BLaER1 treated with 17β-estradiol and CSF1 and Interleukin-3, amounts not matched to agents 10 nM and 100 nM (cell line): ENCODE data around the gene EDAR.

Experiments used
- H3K27ac ChIP-seq, 11 experiments: shearing (Covaris generic); formaldehyde crosslinking; 2 replicates each; pipeline ENCODE4 v1.8.1; 2022
- H3K27me3 ChIP-seq, 11 experiments: shearing (Covaris generic); formaldehyde crosslinking; 2 replicates each; pipeline ENCODE4 v1.8.1; 2022
- H3K36me3 ChIP-seq, 11 experiments: shearing (Covaris generic); formaldehyde crosslinking; 2 replicates each; pipeline ENCODE4 v1.8.1; 2022
- H3K4me1 ChIP-seq, 10 experiments: shearing (Covaris generic); formaldehyde crosslinking; 2 replicates each; pipeline ENCODE4 v1.8.1; 2022
- H3K4me2 ChIP-seq, 11 experiments: shearing (Covaris generic); formaldehyde crosslinking; 2 replicates each; pipeline ENCODE4 v1.8.1; 2022
- H3K4me3 ChIP-seq, 10 experiments: shearing (Covaris generic); formaldehyde crosslinking; 2 replicates each; pipeline ENCODE4 v1.8.1; 2022
- H3K9ac ChIP-seq, 11 experiments: shearing (Covaris generic); formaldehyde crosslinking; 2 replicates each; pipeline ENCODE4 v1.8.1; 2022
- H3K9me3 ChIP-seq, 11 experiments: shearing (Covaris generic); formaldehyde crosslinking; replicated peaks in 1 of 11; 2 replicates each; pipeline ENCODE4 v1.8.1; 2022
- H4K20me1 ChIP-seq, 11 experiments: shearing (Covaris generic); formaldehyde crosslinking; 2 replicates each; pipeline ENCODE4 v1.8.1; 2022
- Cebpa-rat ChIP-seq, 11 experiments: shearing (Covaris generic); IDR thresholded peaks; 2 replicates each; pipeline ENCODE4 v1.8.1; 2022

The EDAR gene

GRCh38 chr2:108858894-108859293, 130.1 kb downstream of the EDAR start:
- no peak overlapping the region for H3K4me2 ChIP-seq
- no peaks in the 10 kb centered on the region for H3K4me1 ChIP-seq
- H3K36me3 ChIP-seq = peaks cover 0 to 52% (median 21%) of the 10 kb centered on the region in 11 experiments; a peak in 16 of 22 replicates
- no peak overlapping the region for H3K4me3 ChIP-seq
- no peak overlapping the region for H3K9ac ChIP-seq
- no peak for TF ChIP-seq Cebpa-rat (IDR thresholded peaks at IDR 0.05)
- no peaks in the 10 kb centered on the region for H3K27me3 ChIP-seq
- H4K20me1 ChIP-seq = no peaks in the 10 kb centered on the region
- no peak overlapping the region for H3K27ac ChIP-seq
- peaks cover 0 to 16% (median 0%) of the 10 kb centered on the region in 11 experiments; a peak in 5 of 22 replicates for H3K9me3 ChIP-seq

DNA sequence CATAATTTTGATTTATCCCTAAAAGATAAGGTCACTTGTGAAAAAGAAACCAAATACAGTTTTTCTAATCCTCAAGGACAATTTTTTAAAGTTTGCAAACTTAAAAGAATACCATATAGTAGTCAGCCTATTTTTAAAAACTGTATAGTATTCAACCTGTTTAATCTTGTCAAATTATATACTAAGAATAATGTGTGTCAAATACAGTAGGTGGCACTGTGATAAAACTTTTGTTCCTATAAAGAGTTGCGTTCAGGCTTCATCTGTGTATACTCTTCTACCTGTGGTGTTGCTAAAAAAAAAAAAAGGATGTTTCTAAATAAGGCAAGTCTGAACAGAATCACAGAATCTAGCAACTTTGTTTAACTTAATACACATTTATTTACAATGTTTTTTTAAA, 133.8 kb downstream of the EDAR start:
- Histone ChIP-seq H3K27ac (no peak overlapping the region), H3K4me3 (no peak overlapping the region), H3K9me3 (peaks cover 0 to 13% (median 4%) of the 10 kb centered on the region in 11 experiments; a peak in 8 of 22 replicates), H4K20me1 (no peaks in the 10 kb centered on the region), H3K27me3 (no peaks in the 10 kb centered on the region), H3K4me2 (no peak overlapping the region), H3K36me3 (peaks cover 19 to 61% (median 38%) of the 10 kb centered on the region in 11 experiments), H3K9ac (no peak overlapping the region), H3K4me1 (no peaks in the 10 kb centered on the region)
- no peak for TF ChIP-seq Cebpa-rat (IDR thresholded peaks at IDR 0.05)

- H3K4me2 ChIP-seq = no peak overlapping the region
- no peaks in the 10 kb centered on the region for H3K27me3 ChIP-seq
- no peak overlapping the region for H3K27ac ChIP-seq
- no peaks in the 10 kb centered on the region for H4K20me1 ChIP-seq
- peaks cover 23 to 69% (median 42%) of the 10 kb centered on the region in 11 experiments for H3K36me3 ChIP-seq
- no peak for TF ChIP-seq Cebpa-rat (IDR thresholded peaks at IDR 0.05)
- no peaks in the 10 kb centered on the region for H3K4me1 ChIP-seq
- H3K4me3 ChIP-seq = no peak overlapping the region
- H3K9me3 ChIP-seq = peaks cover 0 to 13% (median 4%) of the 10 kb centered on the region in 11 experiments; a peak in 8 of 22 replicates
- no peak overlapping the region for H3K9ac ChIP-seq
These were observed 134.5 kb downstream of the EDAR start for GRCh38 chr2:108854484-108854883.

DNA sequence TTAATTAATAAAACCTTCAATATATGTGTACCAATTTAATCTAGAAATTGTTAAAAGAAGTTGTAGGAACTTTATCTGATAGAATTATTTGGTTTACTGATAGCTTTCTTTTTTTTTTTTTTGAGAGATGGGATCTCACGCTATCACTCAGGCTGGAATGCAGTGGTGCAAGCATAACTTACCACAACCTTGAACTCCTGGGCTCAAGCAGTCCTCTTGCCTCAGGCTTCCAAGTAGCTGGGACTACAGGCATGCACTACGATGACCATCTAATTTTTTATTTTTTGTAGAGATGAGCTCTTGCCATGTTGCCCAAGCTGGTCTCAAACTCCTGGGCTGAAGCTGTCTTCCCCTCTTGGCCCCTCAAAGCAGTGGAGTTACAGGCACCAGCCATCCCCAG, 135.6 kb downstream of the EDAR start:
- no peaks in the 10 kb centered on the region for H4K20me1 ChIP-seq
- no peak overlapping the region for H3K9ac ChIP-seq
- TF ChIP-seq Cebpa-rat (IDR thresholded peaks at IDR 0.05) = no peak
- peaks cover 0 to 7% (median 4%) of the 10 kb centered on the region in 11 experiments; a peak in 7 of 22 replicates for H3K9me3 ChIP-seq
- H3K27me3 ChIP-seq = no peaks in the 10 kb centered on the region
- H3K4me3 ChIP-seq = no peak overlapping the region
- peaks cover 23 to 69% (median 41%) of the 10 kb centered on the region in 11 experiments for H3K36me3 ChIP-seq
- no peak overlapping the region for H3K4me2 ChIP-seq
- H3K4me1 ChIP-seq = no peaks in the 10 kb centered on the region
- H3K27ac ChIP-seq = no peak overlapping the region

DNA sequence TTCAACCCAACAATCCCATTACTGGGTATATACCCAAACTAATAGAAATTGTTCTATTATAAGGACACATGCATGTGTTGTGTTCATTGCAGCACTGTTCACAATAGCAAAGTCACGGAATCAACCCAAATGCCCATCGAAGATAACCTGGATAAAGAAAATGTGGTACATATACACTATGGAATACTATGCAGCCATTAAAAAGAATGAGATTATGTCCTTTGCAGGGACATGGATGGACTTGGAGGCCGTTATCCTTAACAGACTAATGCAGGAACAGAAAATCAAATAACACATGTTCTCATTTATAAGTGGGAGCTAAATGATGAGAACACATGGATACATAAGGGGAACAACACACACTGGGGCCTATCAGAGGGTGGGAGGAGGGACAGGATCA, 136.6 kb downstream of the EDAR start:
- H4K20me1 ChIP-seq = no peaks in the 10 kb centered on the region
- no peak overlapping the region for H3K4me3 ChIP-seq
- no peaks in the 10 kb centered on the region for H3K4me1 ChIP-seq
- peaks cover 23 to 68% (median 34%) of the 10 kb centered on the region in 11 experiments for H3K36me3 ChIP-seq
- no peak for TF ChIP-seq Cebpa-rat (IDR thresholded peaks at IDR 0.05)
- peaks cover 0 to 7% (median 4%) of the 10 kb centered on the region in 11 experiments; a peak in 7 of 22 replicates for H3K9me3 ChIP-seq
- H3K4me2 ChIP-seq = no peak overlapping the region
- no peak overlapping the region for H3K27ac ChIP-seq
- H3K9ac ChIP-seq = no peak overlapping the region
- H3K27me3 ChIP-seq = no peaks in the 10 kb centered on the region

GRCh38 chr2:108847000-108847399, 142.0 kb downstream of the EDAR start:
- H3K4me2 ChIP-seq = no peak overlapping the region
- peaks cover 0 to 7% (median 4%) of the 10 kb centered on the region in 11 experiments; a peak in 9 of 22 replicates for H3K9me3 ChIP-seq
- no peak overlapping the region for H3K4me3 ChIP-seq
- H3K27me3 ChIP-seq = no peaks in the 10 kb centered on the region
- no peaks in the 10 kb centered on the region for H3K4me1 ChIP-seq
- TF ChIP-seq Cebpa-rat (IDR thresholded peaks at IDR 0.05) = no peak
- H4K20me1 ChIP-seq = no peaks in the 10 kb centered on the region
- no peak overlapping the region for H3K27ac ChIP-seq
- H3K36me3 ChIP-seq = peaks cover 18 to 77% (median 43%) of the 10 kb centered on the region in 11 experiments
- no peak overlapping the region for H3K9ac ChIP-seq

GRCh38 chr2:108845923-108846322, 143.1 kb downstream of the EDAR start:
- Histone ChIP-seq H3K36me3 (peaks cover 15 to 77% (median 42%) of the 10 kb centered on the region in 11 experiments), H3K27ac (no peak overlapping the region), H3K4me3 (no peak overlapping the region), H3K9me3 (peaks cover 4 to 17% (median 11%) of the 10 kb centered on the region in 11 experiments; a peak in 21 of 22 replicates), H4K20me1 (no peaks in the 10 kb centered on the region), H3K27me3 (no peaks in the 10 kb centered on the region), H3K4me1 (no peaks in the 10 kb centered on the region), H3K4me2 (no peak overlapping the region), H3K9ac (no peak overlapping the region)
- no peak for TF ChIP-seq Cebpa-rat (IDR thresholded peaks at IDR 0.05)
